IPS DF 19.7 (cell line): Measurements from ENCODE around the gene MYRF.
A peak's percentile ranks its signal among the peaks of the same experiment; 100 is the strongest.

Source experiments
- DNase-seq: peaks from one replicate; pipeline ENCODE4 v3.0.0-alpha.2; 2013; ENCODE audit warnings: low read depth, low spot score

The MYRF gene

DNA sequence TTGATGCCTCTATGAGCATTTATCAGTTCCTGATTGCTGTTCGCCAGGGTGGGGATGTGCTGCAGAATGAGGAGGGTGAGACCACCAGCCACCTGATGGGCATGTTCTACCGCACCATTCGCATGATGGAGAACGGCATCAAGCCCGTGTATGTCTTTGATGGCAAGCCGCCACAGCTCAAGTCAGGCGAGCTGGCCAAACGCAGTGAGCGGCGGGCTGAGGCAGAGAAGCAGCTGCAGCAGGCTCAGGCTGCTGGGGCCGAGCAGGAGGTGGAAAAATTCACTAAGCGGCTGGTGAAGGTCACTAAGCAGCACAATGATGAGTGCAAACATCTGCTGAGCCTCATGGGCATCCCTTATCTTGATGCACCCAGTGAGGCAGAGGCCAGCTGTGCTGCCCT lies 43.0 kb downstream of the MYRF start:
- DNase-seq = no peak

DNA sequence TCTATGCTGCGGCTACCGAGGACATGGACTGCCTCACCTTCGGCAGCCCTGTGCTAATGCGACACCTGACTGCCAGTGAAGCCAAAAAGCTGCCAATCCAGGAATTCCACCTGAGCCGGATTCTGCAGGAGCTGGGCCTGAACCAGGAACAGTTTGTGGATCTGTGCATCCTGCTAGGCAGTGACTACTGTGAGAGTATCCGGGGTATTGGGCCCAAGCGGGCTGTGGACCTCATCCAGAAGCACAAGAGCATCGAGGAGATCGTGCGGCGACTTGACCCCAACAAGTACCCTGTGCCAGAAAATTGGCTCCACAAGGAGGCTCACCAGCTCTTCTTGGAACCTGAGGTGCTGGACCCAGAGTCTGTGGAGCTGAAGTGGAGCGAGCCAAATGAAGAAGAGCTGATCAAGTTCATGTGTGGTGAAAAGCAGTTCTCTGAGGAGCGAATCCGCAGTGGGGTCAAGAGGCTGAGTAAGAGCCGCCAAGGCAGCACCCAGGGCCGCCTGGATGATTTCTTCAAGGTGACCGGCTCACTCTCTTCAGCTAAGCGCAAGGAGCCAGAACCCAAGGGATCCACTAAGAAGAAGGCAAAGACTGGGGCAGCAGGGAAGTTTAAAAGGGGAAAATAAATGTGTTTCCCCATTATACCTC lies 43.6 kb downstream of the MYRF start:
- no peak for DNase-seq

DNA sequence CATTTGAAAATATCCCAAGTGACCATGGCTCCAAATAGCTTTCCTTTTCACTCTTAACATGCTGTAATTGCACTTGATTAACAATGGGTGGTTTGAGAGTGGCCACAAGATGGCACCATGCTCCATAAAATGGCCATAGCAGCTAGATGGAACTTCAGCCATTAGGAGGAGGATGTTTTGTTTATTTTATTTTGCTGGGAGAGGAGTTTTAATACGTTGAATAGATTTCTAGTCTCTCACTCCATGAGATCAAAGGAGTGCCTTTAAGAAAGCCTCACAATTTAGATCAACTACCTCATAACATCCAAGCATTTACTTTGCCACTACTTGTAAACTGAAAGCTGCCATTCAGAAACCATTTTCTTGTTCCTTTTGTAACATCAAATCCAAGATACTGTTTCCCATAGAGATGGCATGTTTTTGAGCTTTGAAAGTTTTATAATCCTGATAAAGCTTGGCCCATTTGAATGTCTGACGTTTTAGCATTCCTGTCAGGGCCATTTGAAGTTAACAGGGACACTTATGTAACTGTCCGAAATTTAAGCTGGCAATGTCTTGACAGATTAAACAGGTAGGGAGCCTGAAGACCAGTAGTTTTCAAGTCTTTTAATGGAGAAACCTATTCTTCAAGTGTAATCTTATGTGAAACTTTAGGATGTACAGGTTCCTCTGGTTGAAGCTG lies 45.0 kb downstream of the MYRF start:
- no peak for DNase-seq

DNA sequence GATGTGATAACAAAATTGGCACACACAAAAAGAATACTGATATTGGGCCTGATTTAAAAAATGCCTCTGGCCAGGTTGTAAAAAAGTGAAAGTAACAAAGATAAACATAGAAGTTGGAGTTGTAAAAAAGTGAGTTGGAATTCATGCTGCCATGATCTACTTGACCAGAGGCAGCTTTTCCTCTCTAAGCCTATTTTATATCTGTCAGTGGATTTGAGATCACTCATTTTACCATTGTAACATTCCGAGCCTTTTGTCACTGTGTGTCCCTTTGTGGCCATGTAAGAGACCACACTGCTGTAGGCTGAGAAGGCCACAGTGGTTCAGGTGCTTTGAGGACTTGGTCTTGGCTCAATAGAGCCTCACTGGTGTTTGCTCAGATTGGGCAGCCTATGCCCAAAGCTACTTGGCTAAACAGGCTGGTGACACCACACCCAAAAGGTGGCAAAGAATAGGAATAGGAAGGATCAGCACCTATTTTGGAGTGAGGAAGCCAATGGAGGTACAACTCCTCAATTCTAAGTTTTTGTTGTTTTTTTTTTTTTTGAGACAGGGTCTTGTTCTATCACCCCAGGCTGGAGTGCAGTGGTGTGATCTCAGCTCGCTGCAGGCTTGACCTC lies 47.3 kb downstream of the MYRF start:
- no peak for DNase-seq

DNA sequence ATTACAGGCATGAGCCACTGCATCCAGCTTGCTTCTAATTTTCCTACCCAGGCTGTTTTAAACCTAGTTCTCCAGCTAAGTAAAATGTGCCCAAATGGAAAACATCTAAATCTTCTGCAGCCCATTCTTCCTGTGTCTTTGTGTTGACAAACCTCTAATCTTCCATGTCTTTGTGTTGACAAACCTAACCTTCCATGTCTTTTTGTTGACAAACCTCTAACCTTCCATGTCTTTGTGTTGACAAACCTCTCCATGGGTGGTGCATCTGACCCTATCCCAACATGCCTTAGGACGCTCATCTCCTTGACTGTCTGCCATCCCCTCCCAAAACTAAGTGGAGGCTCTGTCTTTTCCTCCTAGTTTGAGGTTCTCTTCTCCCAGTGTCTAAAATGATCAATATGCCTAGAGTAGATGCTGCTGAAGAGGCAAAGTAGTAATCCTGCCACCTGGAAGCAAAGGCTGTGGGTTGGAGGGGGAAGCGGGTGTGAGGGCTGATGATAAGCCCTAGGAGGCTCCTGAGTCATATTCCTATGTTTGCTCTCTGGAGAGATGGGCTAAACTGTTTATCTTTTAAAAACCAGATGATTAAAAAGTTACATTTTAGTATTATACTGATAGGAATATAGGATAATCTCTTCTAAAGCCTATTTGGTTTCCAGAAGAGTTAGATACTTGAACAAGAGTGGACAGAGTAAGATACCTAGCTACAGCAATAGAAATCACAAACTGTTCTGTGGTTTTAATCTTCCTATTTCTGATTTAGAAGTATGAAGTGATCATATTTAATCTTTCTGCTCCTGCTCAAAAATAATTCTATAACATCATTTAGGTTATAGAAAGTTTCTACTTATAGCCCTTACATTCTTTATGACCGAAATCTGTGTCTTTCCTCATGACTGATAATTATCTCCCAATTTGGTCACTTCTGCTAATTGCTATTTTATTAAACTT lies 48.2 kb downstream of the MYRF start:
- DNase-seq = no peak

DNA sequence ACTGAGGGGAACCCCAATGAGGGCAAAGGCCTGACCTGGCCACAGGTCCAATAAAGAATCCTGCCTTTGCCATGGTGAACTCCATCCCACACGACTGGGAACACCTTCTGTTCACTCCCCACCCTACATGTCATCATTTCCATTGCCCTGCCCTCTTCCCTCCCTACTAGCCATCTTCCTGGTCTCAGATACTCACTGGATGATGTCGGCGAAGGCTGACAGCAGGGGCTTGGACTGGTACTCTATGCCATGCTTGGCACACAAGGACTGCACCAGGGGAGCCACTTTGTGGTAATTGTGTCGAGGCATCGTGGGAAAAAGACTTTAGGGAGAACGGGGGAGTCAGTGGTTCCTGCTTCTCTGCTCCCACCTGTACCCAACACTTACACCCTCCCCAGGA lies 50.2 kb downstream of the MYRF start:
- no peak for DNase-seq

DNA sequence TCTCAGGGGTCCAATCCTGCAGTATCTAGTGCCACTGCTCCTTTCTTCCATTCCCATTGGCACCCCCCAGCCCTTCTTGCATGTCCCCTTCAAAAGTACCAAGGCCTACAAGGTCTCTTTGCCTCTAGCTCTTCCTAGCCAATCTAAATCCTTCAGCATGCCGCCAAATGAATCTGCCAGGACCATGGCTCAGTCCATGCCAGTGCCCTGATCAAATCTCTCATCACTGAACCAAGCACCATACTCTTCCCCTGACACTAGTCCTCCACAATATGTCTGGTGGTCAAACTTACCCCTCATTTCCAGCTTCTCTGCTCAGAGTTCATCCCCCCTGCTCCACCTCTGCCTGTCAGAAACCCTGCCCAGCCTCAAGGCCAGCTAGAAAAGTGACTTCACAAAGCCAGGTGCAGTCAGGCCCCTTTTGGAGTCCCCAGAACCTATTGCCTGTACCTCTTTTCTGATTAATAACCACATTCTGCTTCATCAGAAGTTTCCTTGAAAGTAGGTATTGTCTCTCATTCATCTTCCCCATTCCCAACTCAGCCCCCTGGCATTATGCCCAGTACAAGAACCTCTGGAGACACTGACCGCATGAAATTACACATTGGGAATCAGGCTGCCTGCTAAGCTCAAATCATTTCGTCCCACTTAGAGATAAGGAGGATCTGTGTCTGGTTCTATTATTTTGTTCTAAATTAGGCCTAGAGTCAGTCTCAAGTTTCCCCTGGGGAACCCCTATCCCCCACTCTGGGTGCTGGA lies 51.6 kb downstream of the MYRF start:
- no peak for DNase-seq

DNA sequence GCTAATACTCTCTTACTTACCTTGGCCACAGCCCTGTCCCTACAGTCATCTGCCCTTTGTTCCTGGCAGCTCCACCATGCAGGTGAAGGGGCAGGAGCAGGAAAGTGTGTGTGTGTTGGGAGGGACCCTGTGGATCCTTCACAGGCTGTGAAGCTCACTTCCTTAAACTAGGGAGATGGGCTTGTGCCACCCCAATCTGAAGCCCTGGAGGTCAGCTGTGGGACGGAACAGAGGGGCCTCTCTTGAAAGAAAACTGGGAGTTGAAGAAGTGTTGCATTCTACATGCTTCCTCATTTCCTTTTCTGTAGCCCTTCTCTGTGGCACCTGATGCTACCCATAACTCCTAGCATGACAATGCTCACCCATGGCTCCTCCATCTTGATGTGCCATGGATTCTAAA lies 52.7 kb downstream of the MYRF start:
- no peak for DNase-seq

DNA sequence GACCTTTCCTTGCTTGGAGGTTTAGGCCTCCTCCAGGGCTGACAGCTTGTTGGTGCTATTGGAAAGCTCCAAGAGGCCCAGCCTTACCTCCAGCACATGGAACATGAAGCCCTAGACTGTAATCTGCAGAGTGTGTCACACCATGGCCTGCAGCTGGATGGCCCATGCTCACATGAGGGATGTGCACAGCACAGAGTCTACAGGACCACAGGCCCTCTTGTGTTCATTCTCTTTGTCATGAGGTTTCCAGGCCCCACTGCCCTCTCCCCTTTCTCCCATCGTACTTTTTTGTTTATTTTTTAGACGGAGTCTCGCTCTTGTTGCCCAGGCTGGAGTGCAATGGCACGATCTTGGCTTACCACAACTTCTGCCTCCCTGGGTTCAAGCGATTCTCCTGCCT lies 54.3 kb downstream of the MYRF start:
- DNase-seq = no peak

DNA sequence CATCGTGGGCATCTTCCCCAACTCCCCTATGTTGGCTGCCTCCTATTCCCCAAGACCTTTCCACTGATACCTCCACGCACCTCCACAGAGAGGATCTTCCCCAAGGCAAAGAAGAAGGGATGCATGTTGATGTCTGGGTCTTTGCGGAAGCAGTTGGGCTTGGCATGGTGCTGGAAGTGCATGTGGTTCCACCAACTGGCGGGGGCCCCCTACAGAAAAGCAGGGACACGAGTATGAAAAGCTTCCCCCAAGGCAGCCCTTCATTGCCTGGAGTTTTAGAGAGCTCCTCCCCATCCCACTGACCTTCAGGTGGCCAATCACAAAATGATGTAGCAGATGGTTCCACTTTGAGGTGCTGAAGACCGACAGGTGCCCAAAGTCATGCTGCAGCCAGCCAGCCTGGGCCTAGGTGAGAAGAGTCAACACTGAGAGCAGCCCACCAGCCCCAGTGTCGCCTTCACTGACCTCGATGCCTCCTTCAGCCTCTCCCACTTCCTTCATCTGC lies 58.3 kb downstream of the MYRF start:
- no peak for DNase-seq

DNA sequence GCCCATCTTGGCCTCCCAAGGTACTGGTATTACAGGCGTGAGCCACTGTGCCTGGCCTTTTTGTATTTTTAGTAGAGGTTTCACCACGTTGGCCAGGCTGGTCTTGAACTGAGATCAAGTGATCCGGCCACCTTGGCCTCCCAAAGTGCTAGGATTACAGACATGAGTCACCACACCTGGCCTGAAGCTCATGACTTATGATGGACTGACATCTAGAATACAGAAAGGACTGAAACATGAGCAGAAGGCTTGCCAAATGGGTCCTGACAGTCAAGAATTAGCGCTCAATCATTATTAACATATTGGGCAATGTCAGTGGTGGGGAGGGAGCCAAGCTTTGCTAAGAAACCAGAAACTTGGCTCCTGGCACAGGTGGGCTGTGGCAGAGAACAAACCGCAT lies 59.4 kb downstream of the MYRF start:
- no peak for DNase-seq

DNA sequence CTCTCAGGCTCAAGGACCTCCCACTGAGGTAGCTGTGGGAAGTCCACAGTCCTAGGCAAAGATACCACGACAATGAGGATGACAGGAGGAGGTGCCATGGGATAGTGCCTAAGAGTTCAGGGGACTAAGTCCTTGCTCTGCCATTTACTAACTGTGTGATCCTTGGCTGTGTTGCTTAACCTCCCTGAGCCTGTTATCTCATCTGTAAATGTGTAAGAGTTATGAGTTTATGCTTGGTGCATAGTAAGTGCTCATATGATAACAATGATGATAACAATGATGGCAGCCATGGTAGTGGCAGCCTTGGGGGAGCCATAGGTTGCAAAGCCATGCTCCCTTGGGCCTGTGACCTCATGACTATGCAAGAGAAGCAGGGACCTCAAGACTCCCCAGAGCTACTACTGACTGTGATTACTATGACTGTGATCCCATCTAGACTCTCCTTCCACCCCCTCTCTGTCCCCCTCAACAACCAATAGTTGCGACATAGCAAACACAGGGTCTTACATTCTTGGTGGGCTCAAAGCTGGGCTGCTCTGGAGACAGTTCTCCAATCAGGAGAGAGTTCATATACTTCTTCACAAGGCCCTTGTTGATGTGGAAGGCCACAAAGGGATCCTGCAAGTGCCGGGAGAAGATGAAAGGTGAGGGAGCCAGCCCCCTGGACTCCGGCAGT lies 60.4 kb downstream of the MYRF start:
- DNase-seq = no peak

DNA sequence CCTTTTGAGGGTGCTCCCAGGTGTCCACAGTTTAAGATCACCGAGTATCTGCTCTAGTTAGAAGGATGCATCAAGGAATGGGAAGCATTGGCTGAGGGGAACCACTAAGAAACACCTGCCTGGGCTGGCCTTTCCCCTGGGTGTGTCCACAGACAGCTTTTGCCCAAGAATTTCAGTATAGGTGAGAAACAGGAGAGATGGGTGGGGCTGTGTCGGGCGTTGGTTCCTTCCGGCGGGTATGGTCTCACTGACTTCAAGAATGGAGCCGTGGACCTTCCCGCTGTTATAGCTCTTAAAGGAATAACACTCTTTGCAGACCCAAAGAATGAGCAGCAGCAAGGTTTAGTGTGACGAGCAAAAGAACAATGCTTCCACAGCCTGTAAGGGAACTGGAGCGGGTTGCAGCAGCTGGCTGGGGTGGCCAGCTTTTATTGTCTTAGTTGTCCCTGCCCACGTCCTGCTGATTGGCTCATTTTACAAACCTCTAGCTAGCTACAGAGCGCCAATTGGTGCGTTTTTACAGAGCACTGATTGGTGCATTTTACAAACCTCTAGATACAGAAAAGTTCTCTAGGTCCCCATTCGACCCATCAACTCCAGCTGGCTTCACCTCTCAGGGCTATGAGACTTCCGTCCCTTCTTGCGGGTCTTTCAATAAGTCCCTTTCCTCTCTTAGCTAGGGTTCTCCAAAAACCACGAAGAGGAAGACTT lies 62.0 kb downstream of the MYRF start:
- no peak for DNase-seq

DNA sequence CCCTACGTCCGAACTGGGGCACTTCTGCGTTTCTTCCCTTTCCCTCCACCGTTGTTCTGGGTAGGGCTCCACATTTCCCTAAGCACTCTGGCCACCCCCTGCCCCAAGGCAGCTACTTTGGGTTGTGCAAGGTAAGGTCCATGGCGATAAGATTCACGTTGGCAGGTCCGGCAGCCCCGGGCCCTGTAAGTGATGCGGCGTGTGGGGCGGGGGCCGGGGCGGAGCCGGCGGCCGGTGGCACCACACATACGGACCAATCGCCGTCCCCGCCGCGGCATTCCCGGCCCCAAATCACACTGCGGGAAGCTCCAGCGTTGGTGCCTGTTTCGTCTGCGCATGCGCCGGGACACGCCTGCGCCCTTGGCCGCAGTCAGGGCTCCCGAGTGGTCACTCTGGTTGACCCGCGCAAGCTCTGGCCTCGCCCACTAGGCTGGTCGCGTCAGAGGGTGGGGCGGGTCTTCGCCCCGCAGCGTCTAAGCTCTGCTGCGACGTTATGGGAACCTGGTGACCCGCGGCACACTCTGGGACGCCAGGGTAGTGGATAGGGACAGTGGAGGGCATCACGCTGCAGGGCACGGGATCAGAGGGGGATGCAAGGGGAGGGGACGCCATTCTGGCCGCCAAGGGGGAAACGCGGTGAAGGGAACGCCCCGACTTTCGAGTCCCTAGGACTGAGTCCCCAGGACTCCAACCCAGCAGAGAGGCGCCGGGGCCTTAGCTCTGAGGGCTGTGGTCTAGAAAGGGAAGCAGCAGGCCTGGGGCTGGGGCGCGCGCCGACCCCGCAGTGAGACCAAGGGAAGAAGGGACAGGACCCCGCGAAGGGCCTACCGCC lies 62.7 kb downstream of the MYRF start:
- peak; percentile 91 for DNase-seq

DNA sequence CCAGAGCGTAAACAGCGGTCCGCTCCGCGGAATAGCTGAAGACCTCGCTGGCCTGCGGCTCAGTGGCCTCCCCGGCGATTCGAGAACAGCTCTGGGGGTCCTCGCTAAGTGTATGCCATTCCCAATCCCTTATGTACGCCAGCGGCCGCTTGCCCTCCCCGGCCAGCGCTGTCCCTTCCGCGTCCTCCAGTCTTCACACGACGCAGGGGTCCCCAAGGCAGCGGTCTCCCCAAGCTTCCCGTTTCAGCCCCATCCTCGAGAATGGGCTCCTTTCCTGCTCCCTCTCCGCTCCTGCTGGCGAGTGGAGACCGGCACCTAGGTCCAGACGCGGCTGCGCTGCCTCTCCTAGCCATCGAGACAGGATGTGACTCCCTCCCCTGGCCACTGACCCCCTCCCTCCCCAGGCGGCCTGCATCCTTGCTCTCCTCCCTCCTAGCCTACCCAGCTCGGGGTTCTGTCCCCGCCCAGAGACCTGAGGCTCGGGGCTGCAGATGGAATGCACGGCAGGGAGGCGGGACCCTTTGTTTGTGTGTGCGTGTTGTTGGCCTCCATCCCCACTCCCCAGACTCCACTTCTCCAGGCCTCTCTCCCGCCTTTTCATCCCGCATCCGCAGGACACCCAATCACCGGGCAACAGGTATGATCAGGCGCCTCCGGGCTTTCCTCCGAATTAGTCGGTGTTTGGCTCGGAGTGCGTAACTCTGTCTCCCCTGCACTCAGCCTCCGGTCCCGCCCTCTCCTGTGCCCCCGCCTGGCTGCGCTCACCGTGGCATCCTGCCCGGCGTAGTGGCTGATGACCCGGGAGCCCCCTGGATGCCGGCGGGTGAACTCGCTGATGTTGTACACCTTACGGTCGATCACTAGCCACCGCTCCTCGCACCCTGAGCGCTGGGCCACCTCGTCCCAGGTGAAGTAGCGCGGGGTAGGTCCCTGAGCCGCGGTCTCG lies 63.6 kb downstream of the MYRF start:
- no peak for DNase-seq

DNA sequence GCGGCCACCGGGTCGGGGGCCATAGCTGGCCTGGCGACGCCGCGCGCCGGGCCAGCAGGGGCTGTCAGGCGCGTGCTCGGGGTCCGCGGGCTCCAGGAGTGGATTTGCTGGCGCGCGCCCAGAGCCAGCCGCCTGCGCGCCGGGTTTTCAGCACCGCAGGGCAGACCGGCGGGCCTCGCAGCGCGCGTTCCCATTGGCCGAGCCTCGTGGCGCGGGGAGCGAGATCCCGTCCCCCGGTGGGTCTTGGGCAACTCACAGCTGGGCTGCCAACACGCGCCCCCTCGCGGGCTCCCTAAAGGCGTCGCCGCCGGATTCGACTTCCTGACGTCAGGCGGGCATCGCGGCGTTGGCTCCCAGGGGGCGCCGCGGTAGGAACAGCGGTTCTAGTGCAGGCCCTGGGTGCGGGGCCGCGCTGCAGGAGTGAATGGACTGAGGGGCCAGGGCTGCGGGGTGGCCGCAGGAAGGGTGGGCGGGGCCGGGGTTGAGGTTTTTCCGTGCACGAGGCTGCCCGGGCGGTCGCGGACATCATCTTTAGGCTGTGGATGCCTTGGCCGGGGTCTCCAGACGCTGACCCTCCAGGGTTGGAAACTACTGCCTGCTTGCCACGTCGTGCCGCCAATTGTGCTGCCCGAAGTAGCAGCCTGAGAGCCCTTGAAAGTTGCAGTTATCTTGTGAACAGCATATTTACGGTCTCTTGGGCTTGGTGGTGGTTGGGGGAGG lies 64.5 kb downstream of the MYRF start, which contains the start of gene FADS1:
TSS of gene FADS1 (minus strand) at position 268 of the 720 bp plus-strand sequence. CDS start at position 194, 74 bp downstream.
- peak; percentile 78 for DNase-seq
